ENCODE results near the gene PLEKHM3.

Gene PLEKHM3

GRCh38 chr2:207881902-207882301 lies 143.4 kb downstream of the PLEKHM3 start:
- H3K9me3 ChIP-seq (ENCODE audit: control insufficient read depth, insufficient read depth, low read length): no peaks in the 10 kb centered on the region
- no peak overlapping the region for H3K9ac ChIP-seq (ENCODE audit: low read depth, low read length)
- no peaks in the 10 kb centered on the region for H3K36me3 ChIP-seq (ENCODE audit: control insufficient read depth, insufficient read depth, low read length)
- no peaks in the 10 kb centered on the region for H3K27me3 ChIP-seq (ENCODE audit: control insufficient read depth, insufficient read depth, low read length)
- H3K4me1 ChIP-seq (ENCODE audit: control insufficient read depth, insufficient read depth, low read length): no peaks in the 10 kb centered on the region; the same call in 1 of the 2 replicates
- no peak overlapping the region for H3K4me3 ChIP-seq (ENCODE audit: low read depth, low read length)
- no peak overlapping the region for H3K27ac ChIP-seq (ENCODE audit: low read depth, low read length)

GRCh38 chr2:207879536-207879935 lies 145.8 kb downstream of the PLEKHM3 start:
- Histone ChIP-seq H3K36me3 (ENCODE audit: control insufficient read depth, insufficient read depth, low read length) (no peaks in the 10 kb centered on the region), H3K4me3 (ENCODE audit: low read depth, low read length) (no peak overlapping the region), H3K9me3 (ENCODE audit: control insufficient read depth, insufficient read depth, low read length) (no peaks in the 10 kb centered on the region), H3K27me3 (ENCODE audit: control insufficient read depth, insufficient read depth, low read length) (no peaks in the 10 kb centered on the region), H3K9ac (ENCODE audit: low read depth, low read length) (no peak overlapping the region), H3K27ac (ENCODE audit: low read depth, low read length) (no peak overlapping the region), H3K4me1 (ENCODE audit: control insufficient read depth, insufficient read depth, low read length) (peaks cover 11% of the 10 kb centered on the region)

GRCh38 chr2:207876842-207877535 lies 148.3 kb downstream of the PLEKHM3 start:
- Histone ChIP-seq H3K4me1 (ENCODE audit: control insufficient read depth, insufficient read depth, low read length) (peaks cover 22% of the 10 kb centered on the region), H3K36me3 (ENCODE audit: control insufficient read depth, insufficient read depth, low read length) (no peaks in the 10 kb centered on the region), H3K27me3 (ENCODE audit: control insufficient read depth, insufficient read depth, low read length) (no peaks in the 10 kb centered on the region), H3K4me3 (ENCODE audit: low read depth, low read length) (no peak overlapping the region), H3K9ac (ENCODE audit: low read depth, low read length) (no peak overlapping the region), H3K9me3 (ENCODE audit: control insufficient read depth, insufficient read depth, low read length) (no peaks in the 10 kb centered on the region), H3K27ac (ENCODE audit: low read depth, low read length) (no peak overlapping the region)

GRCh38 chr2:207875473-207876212 lies 149.7 kb downstream of the PLEKHM3 start:
- Histone ChIP-seq H3K4me3 (ENCODE audit: low read depth, low read length) (no peak overlapping the region), H3K27me3 (ENCODE audit: control insufficient read depth, insufficient read depth, low read length) (no peaks in the 10 kb centered on the region), H3K27ac (ENCODE audit: low read depth, low read length) (no peak overlapping the region), H3K9ac (ENCODE audit: low read depth, low read length) (no peak overlapping the region), H3K36me3 (ENCODE audit: control insufficient read depth, insufficient read depth, low read length) (no peaks in the 10 kb centered on the region), H3K9me3 (ENCODE audit: control insufficient read depth, insufficient read depth, low read length) (no peaks in the 10 kb centered on the region), H3K4me1 (ENCODE audit: control insufficient read depth, insufficient read depth, low read length) (peaks cover 22% of the 10 kb centered on the region)

GRCh38 chr2:207873794-207874193 lies 151.5 kb downstream of the PLEKHM3 start:
- Histone ChIP-seq H3K9me3 (ENCODE audit: control insufficient read depth, insufficient read depth, low read length) (no peaks in the 10 kb centered on the region), H3K9ac (ENCODE audit: low read depth, low read length) (no peak overlapping the region)

GRCh38 chr2:207871911-207872310 lies 153.4 kb downstream of the PLEKHM3 start:
- H3K9me3 ChIP-seq (ENCODE audit: control insufficient read depth, insufficient read depth, low read length): no peaks in the 10 kb centered on the region

More at GRCh38 chr2:207873794-207874193, 151.5 kb downstream of the PLEKHM3 start:
- no peaks in the 10 kb centered on the region for H3K36me3 ChIP-seq (ENCODE audit: control insufficient read depth, insufficient read depth, low read length)
- H3K4me1 ChIP-seq (ENCODE audit: control insufficient read depth, insufficient read depth, low read length): peaks cover 27% of the 10 kb centered on the region
- no peaks in the 10 kb centered on the region for H3K27me3 ChIP-seq (ENCODE audit: control insufficient read depth, insufficient read depth, low read length)
- no peak overlapping the region for H3K4me3 ChIP-seq (ENCODE audit: low read depth, low read length)
- no peak overlapping the region for H3K27ac ChIP-seq (ENCODE audit: low read depth, low read length)

GRCh38 chr2:207871506-207871905 lies 153.8 kb downstream of the PLEKHM3 start:
- H3K27me3 ChIP-seq (ENCODE audit: control insufficient read depth, insufficient read depth, low read length): no peaks in the 10 kb centered on the region

More at GRCh38 chr2:207871911-207872310, 153.4 kb downstream of the PLEKHM3 start:
- Histone ChIP-seq H3K36me3 (ENCODE audit: control insufficient read depth, insufficient read depth, low read length) (no peaks in the 10 kb centered on the region), H3K27me3 (ENCODE audit: control insufficient read depth, insufficient read depth, low read length) (no peaks in the 10 kb centered on the region), H3K27ac (ENCODE audit: low read depth, low read length) (no peak overlapping the region), H3K4me1 (ENCODE audit: control insufficient read depth, insufficient read depth, low read length) (peaks cover 27% of the 10 kb centered on the region), H3K4me3 (ENCODE audit: low read depth, low read length) (no peak overlapping the region), H3K9ac (ENCODE audit: low read depth, low read length) (no peak overlapping the region)

GRCh38 chr2:207870814-207871213 lies 154.5 kb downstream of the PLEKHM3 start:
- no peak overlapping the region for H3K27ac ChIP-seq (ENCODE audit: low read depth, low read length)
- no peak overlapping the region for H3K4me3 ChIP-seq (ENCODE audit: low read depth, low read length)
- H3K27me3 ChIP-seq (ENCODE audit: control insufficient read depth, insufficient read depth, low read length): no peaks in the 10 kb centered on the region
- no peaks in the 10 kb centered on the region for H3K9me3 ChIP-seq (ENCODE audit: control insufficient read depth, insufficient read depth, low read length)
- peaks cover 19% of the 10 kb centered on the region for H3K4me1 ChIP-seq (ENCODE audit: control insufficient read depth, insufficient read depth, low read length)
- H3K9ac ChIP-seq (ENCODE audit: low read depth, low read length): no peak overlapping the region
- H3K36me3 ChIP-seq (ENCODE audit: control insufficient read depth, insufficient read depth, low read length): no peaks in the 10 kb centered on the region

More at GRCh38 chr2:207871506-207871905, 153.8 kb downstream of the PLEKHM3 start:
- H3K36me3 ChIP-seq (ENCODE audit: control insufficient read depth, insufficient read depth, low read length): no peaks in the 10 kb centered on the region
- no peak overlapping the region for H3K27ac ChIP-seq (ENCODE audit: low read depth, low read length)
- H3K4me3 ChIP-seq (ENCODE audit: low read depth, low read length): no peak overlapping the region
- H3K9ac ChIP-seq (ENCODE audit: low read depth, low read length): no peak overlapping the region
- H3K9me3 ChIP-seq (ENCODE audit: control insufficient read depth, insufficient read depth, low read length): no peaks in the 10 kb centered on the region
- H3K4me1 ChIP-seq (ENCODE audit: control insufficient read depth, insufficient read depth, low read length): peaks cover 25% of the 10 kb centered on the region

- no peaks in the 10 kb centered on the region for H3K27me3 ChIP-seq (ENCODE audit: control insufficient read depth, insufficient read depth, low read length)
- H3K27ac ChIP-seq (ENCODE audit: low read depth, low read length): no peak overlapping the region
- H3K4me3 ChIP-seq (ENCODE audit: low read depth, low read length): no peak overlapping the region
- no peaks in the 10 kb centered on the region for H3K9me3 ChIP-seq (ENCODE audit: control insufficient read depth, insufficient read depth, low read length)
- peaks cover 15% of the 10 kb centered on the region; the same call in 1 of the 2 replicates for H3K4me1 ChIP-seq (ENCODE audit: control insufficient read depth, insufficient read depth, low read length)
- no peak overlapping the region for H3K9ac ChIP-seq (ENCODE audit: low read depth, low read length)
- H3K36me3 ChIP-seq (ENCODE audit: control insufficient read depth, insufficient read depth, low read length): no peaks in the 10 kb centered on the region
These were observed 155.2 kb downstream of the PLEKHM3 start for GRCh38 chr2:207869784-207870778.

- Histone ChIP-seq H3K36me3 (ENCODE audit: control insufficient read depth, insufficient read depth, low read length) (no peaks in the 10 kb centered on the region), H3K9me3 (ENCODE audit: control insufficient read depth, insufficient read depth, low read length) (no peaks in the 10 kb centered on the region), H3K27me3 (ENCODE audit: control insufficient read depth, insufficient read depth, low read length) (no peaks in the 10 kb centered on the region), H3K9ac (ENCODE audit: low read depth, low read length) (no peak overlapping the region), H3K4me1 (ENCODE audit: control insufficient read depth, insufficient read depth, low read length) (peaks cover 15% of the 10 kb centered on the region; the same call in 1 of the 2 replicates), H3K27ac (ENCODE audit: low read depth, low read length) (no peak overlapping the region), H3K4me3 (ENCODE audit: low read depth, low read length) (no peak overlapping the region)
These were observed 156.3 kb downstream of the PLEKHM3 start for GRCh38 chr2:207868855-207869596.
